HepG2 (cell line): Measurements from ENCODE around the gene UBE2B. TPM values are rescaled to one million over a fixed set of nuclear protein-coding genes. Genes with fewer than 3 reads are reported as not detected.

Source experiments
- ARHGAP35 ChIP-seq: sonication (generic); formaldehyde crosslinking; IDR thresholded peaks from 2 replicates; pipeline ENCODE4 v1.9.0; 2022; ENCODE audit warnings: mild to moderate bottlenecking, inconsistent platforms, moderate library complexity, missing genetic modification reagents, borderline replicate concordance
- CHCHD3 ChIP-seq: sonication (generic); formaldehyde crosslinking; IDR thresholded peaks from 2 replicates; pipeline ENCODE4 v1.8.0; 2022; ENCODE audit warnings: mild to moderate bottlenecking, missing genetic modification reagents, moderate library complexity
- JUN ChIP-seq: sonication (generic); formaldehyde crosslinking; IDR thresholded peaks from 2 replicates; pipeline ENCODE4 v1.4.0; 2020; ENCODE audit warnings: mild to moderate bottlenecking, missing genetic modification reagents
- NFKB2 ChIP-seq: sonication (generic); formaldehyde crosslinking; IDR thresholded peaks from 2 replicates; pipeline ENCODE4 v1.4.0; 2020; ENCODE audit warnings: missing genetic modification reagents, borderline replicate concordance
- SCMH1 ChIP-seq: sonication (generic); formaldehyde crosslinking; IDR thresholded peaks from 2 replicates; pipeline ENCODE4 v1.9.0; 2021; ENCODE audit warnings: missing genetic modification reagents, mild to moderate bottlenecking, borderline replicate concordance
- SRY ChIP-seq: sonication (generic); formaldehyde crosslinking; IDR thresholded peaks from 2 replicates; pipeline ENCODE4 v1.8.0; 2022; ENCODE audit warnings: mild to moderate bottlenecking, missing genetic modification reagents
- ZNF10 ChIP-seq: sonication (generic); formaldehyde crosslinking; IDR thresholded peaks from 2 replicates; pipeline ENCODE4 v1.4.0; 2020; ENCODE audit warnings: mild to moderate bottlenecking, low read depth, missing genetic modification reagents, borderline replicate concordance
- ZNF253 ChIP-seq: sonication (generic); formaldehyde crosslinking; IDR thresholded peaks from 2 replicates; pipeline ENCODE4 v1.8.0; 2022; ENCODE audit warnings: mild to moderate bottlenecking, missing genetic modification reagents, borderline replicate concordance
- ZNF292 ChIP-seq: sonication (generic); formaldehyde crosslinking; IDR thresholded peaks from 2 replicates; pipeline ENCODE4 v1.8.1; 2022; ENCODE audit warnings: mild to moderate bottlenecking, low read depth, missing genetic modification reagents, borderline replicate concordance
- ZNF746 ChIP-seq: sonication (generic); formaldehyde crosslinking; IDR thresholded peaks from 2 replicates; pipeline ENCODE4 v1.8.0; 2022; ENCODE audit warnings: mild to moderate bottlenecking, missing genetic modification reagents
- ZNF75D ChIP-seq: sonication (generic); formaldehyde crosslinking; IDR thresholded peaks from 2 replicates; pipeline ENCODE4 v1.8.1; 2023; ENCODE audit warnings: missing genetic modification reagents, mild to moderate bottlenecking, borderline replicate concordance
- ZSCAN29 ChIP-seq: sonication (generic); formaldehyde crosslinking; conservative IDR thresholded peaks from 2 replicates; pipeline ENCODE4 v1.4.0; 2020; ENCODE audit warnings: mild to moderate bottlenecking, missing genetic modification reagents
- polyA plus RNA-seq, 8 experiments: library from polyadenylated mRNA; depleted of rRNA in 3 of 8; stranded (reverse) in 7 of 8; unstranded in 1 of 8; fragments of >200 nt; fragmentation: Illumina TruSeq in 4 of 8; extraction: Trizol in 4 of 8; gene quantifications; 2 replicates each; pipeline versions ENCODE4 v1.2.1 to v1.2.3, GENCODE V29; 2011 to 2016; ENCODE audit warnings: low read depth in 4 of 8, missing spikeins in 1 of 8, mixed read lengths in 1 of 8; ENCODE audit not compliant: insufficient read depth in 1 of 8
- total RNA-seq, 5 experiments: library from RNA; depleted of rRNA; stranded (reverse); fragments of >200 nt; fragmentation: Illumina TruSeq; extraction: Trizol; gene quantifications; 2 replicates each; pipeline ENCODE4 v1.2.3, GENCODE V29; 2016; ENCODE audit warnings: low read depth in 1 of 5
- TF ChIP-seq, protein P1 (sequence below): sonication (generic); formaldehyde crosslinking; IDR thresholded peaks from 2 replicates; pipeline ENCODE4; 2020; ENCODE audit warnings: missing genetic modification reagents, mild to moderate bottlenecking, borderline replicate concordance
- TF ChIP-seq, protein P2 (sequence below): sonication (generic); formaldehyde crosslinking; IDR thresholded peaks from 2 replicates; pipeline ENCODE4 v1.4.0; 2020; ENCODE audit warnings: low read depth, mild to moderate bottlenecking, missing genetic modification reagents
- TF ChIP-seq, protein P3 (sequence below): sonication (generic); formaldehyde crosslinking; IDR thresholded peaks from 2 replicates; pipeline ENCODE4 v1.4.0; 2020; ENCODE audit warnings: missing genetic modification reagents
- TF ChIP-seq, protein P4 (sequence below): sonication (generic); formaldehyde crosslinking; IDR thresholded peaks from 2 replicates; pipeline ENCODE4 v1.9.0; 2021; ENCODE audit warnings: missing genetic modification reagents, mild to moderate bottlenecking, borderline replicate concordance

Gene UBE2B
- total and polyA plus RNA-seq, 2 of the 13 experiments (the other 11 are each of a cell fraction or from before 2014, with no cell fraction given), result 25.2 to 56.0 TPM

DNA sequence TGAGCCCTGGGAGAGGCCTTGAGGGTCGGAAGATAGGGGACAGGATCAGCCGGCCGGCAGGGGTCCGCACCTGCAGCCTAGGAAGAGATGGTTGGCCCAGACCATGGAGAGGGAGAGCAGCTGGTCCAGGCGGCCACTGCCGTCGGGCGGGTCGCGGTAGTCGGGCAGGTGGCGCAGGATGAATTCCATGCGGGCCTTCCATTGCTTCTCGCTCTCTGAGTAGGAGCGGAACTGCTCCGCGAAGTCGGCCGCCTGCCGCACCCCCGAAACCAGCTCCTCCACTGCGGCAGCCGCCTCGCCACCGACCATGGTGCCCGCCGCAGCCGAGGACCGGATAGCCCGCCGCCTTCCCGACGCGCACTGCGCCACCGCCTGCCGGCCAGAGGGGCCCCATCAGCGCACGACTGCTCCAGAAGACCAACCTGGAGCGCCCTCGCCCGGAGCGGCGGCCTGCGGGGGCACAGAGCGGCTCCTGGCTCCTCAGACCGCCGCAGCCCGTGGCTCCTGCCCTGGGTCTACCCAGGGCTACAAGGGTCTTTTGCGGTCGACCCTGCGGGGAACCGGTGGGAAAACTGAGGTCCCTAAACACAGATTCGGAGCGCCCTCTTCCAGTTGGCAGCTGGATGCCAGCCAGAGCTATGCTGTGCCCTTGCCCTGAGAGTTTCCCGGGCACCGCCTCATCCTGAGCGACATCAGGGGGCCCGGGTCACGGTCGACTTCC lies 40.3 kb downstream of the UBE2B start, which contains the start of gene CDKN2AIPNL (continued):
- TF ChIP-seq, protein P1, sequence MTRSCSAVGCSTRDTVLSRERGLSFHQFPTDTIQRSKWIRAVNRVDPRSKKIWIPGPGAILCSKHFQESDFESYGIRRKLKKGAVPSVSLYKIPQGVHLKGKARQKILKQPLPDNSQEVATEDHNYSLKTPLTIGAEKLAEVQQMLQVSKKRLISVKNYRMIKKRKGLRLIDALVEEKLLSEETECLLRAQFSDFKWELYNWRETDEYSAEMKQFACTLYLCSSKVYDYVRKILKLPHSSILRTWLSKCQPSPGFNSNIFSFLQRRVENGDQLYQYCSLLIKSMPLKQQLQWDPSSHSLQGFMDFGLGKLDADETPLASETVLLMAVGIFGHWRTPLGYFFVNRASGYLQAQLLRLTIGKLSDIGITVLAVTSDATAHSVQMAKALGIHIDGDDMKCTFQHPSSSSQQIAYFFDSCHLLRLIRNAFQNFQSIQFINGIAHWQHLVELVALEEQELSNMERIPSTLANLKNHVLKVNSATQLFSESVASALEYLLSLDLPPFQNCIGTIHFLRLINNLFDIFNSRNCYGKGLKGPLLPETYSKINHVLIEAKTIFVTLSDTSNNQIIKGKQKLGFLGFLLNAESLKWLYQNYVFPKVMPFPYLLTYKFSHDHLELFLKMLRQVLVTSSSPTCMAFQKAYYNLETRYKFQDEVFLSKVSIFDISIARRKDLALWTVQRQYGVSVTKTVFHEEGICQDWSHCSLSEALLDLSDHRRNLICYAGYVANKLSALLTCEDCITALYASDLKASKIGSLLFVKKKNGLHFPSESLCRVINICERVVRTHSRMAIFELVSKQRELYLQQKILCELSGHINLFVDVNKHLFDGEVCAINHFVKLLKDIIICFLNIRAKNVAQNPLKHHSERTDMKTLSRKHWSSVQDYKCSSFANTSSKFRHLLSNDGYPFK (CRISPR knock-in tag), result peak; percentile 99
- TF ChIP-seq NFKB2 (peak; percentile 84; the same call in 1 of the 2 replicates), ARHGAP35 (CRISPR knock-in tag) (peak; percentile 58; the same call in 1 of the 2 replicates), ZNF292 (CRISPR knock-in tag) (no peak), SCMH1 (CRISPR knock-in tag) (no peak), ZSCAN29 (peak; percentile 81; the same call in 1 of the 2 replicates), CHCHD3 (CRISPR knock-in tag) (peak; percentile 96), ZNF10 (CRISPR knock-in tag) (no peak), JUN (0 out of 2 replicates have a peak, but pooled peaks have one; percentile 74), ZNF746 (CRISPR knock-in tag) (peak; percentile 83; the same call in 1 of the 2 replicates), ZNF253 (CRISPR knock-in tag) (peak; percentile 73; the same call in 1 of the 2 replicates), ZNF75D (CRISPR knock-in tag) (no peak), SRY (CRISPR knock-in tag) (peak; percentile 97)
- TF ChIP-seq, protein P2, sequence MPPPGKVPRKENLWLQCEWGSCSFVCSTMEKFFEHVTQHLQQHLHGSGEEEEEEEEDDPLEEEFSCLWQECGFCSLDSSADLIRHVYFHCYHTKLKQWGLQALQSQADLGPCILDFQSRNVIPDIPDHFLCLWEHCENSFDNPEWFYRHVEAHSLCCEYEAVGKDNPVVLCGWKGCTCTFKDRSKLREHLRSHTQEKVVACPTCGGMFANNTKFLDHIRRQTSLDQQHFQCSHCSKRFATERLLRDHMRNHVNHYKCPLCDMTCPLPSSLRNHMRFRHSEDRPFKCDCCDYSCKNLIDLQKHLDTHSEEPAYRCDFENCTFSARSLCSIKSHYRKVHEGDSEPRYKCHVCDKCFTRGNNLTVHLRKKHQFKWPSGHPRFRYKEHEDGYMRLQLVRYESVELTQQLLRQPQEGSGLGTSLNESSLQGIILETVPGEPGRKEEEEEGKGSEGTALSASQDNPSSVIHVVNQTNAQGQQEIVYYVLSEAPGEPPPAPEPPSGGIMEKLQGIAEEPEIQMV (CRISPR knock-in tag), result peak; percentile 87; the same call in 1 of the 2 replicates
- TF ChIP-seq, protein P3, sequence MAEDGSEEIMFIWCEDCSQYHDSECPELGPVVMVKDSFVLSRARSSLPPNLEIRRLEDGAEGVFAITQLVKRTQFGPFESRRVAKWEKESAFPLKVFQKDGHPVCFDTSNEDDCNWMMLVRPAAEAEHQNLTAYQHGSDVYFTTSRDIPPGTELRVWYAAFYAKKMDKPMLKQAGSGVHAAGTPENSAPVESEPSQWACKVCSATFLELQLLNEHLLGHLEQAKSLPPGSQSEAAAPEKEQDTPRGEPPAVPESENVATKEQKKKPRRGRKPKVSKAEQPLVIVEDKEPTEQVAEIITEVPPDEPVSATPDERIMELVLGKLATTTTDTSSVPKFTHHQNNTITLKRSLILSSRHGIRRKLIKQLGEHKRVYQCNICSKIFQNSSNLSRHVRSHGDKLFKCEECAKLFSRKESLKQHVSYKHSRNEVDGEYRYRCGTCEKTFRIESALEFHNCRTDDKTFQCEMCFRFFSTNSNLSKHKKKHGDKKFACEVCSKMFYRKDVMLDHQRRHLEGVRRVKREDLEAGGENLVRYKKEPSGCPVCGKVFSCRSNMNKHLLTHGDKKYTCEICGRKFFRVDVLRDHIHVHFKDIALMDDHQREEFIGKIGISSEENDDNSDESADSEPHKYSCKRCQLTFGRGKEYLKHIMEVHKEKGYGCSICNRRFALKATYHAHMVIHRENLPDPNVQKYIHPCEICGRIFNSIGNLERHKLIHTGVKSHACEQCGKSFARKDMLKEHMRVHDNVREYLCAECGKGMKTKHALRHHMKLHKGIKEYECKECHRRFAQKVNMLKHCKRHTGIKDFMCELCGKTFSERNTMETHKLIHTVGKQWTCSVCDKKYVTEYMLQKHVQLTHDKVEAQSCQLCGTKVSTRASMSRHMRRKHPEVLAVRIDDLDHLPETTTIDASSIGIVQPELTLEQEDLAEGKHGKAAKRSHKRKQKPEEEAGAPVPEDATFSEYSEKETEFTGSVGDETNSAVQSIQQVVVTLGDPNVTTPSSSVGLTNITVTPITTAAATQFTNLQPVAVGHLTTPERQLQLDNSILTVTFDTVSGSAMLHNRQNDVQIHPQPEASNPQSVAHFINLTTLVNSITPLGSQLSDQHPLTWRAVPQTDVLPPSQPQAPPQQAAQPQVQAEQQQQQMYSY (CRISPR knock-in tag), result peak; percentile 55; the same call in 1 of the 2 replicates
- TF ChIP-seq, protein P4, sequence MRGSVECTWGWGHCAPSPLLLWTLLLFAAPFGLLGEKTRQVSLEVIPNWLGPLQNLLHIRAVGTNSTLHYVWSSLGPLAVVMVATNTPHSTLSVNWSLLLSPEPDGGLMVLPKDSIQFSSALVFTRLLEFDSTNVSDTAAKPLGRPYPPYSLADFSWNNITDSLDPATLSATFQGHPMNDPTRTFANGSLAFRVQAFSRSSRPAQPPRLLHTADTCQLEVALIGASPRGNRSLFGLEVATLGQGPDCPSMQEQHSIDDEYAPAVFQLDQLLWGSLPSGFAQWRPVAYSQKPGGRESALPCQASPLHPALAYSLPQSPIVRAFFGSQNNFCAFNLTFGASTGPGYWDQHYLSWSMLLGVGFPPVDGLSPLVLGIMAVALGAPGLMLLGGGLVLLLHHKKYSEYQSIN (CRISPR knock-in tag), result no peak
